GM12892 (cell line): ENCODE data around the gene IMPDH1.

Experiments
- POLR2A ChIP-seq: IDR thresholded peaks from 2 replicates; pipeline ENCODE4 v1.6.1; 2011; ENCODE audit warnings: low read depth, low read length, control low read depth
- POLR2AphosphoS5 ChIP-seq: IDR thresholded peaks from 2 replicates; pipeline ENCODE4 v1.6.1; 2011; ENCODE audit warnings: low read depth, low read length, control low read depth
- TAF1 ChIP-seq: IDR thresholded peaks from 2 replicates; pipeline ENCODE4 v1.6.1; 2011; ENCODE audit warnings: low read depth, mild to moderate bottlenecking, control low read depth, low read length, borderline replicate concordance

DNA sequence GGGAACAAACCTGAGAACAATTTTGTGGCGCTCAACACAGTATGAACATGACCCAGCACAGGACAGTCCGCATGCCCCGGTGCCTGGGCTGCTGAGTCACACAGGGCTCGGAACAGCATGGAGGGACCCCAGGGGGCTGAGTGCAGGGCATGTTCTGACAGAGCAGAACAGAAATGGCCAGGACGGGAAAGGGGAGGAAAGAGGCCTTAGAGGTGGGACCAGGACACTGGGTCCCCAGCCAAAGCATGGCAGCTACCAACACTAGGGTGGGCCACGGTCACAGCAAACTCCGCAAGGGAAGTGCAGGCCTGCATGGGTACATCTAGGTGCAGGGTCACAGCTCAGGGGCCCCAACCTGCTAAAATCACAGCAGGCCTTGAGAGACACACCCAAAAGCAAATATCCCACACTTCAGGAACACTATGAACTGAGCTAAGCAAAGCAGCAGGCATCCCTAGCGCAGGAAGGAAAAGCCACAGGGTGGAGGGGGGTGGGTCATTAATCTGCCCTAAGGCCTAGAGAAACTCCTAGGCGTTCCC, 5.6 kb downstream of the IMPDH1 start:
- TF ChIP-seq POLR2A, result no peak
- TF ChIP-seq POLR2AphosphoS5, result no peak
- no peak for TF ChIP-seq TAF1
